ENCODE results near the gene PTGIR. TPM values are rescaled to one million over a fixed set of nuclear protein-coding genes. Genes with fewer than 3 reads are reported as not detected.

Gene PTGIR
- total RNA-seq, 1 donor from 2014 or later, result not detected

GRCh38 chr19:46591254-46591653 lies 33.6 kb downstream of the PTGIR start:
- no peaks in the 10 kb centered on the region for H3K36me3 Mint-ChIP-seq (ENCODE audit: low read depth)
- no peak overlapping the region for H3K27ac Mint-ChIP-seq (ENCODE audit: unreplicated experiment)
- H3K27me3 Mint-ChIP-seq (ENCODE audit: low read depth), result peaks cover 9% of the 10 kb centered on the region
- no peaks in the 10 kb centered on the region for H3K4me1 Mint-ChIP-seq
- H3K4me3 Mint-ChIP-seq, result no peak overlapping the region
- DNase-seq (ENCODE audit: low read depth, low spot score), result no peak
- H3K9me3 Mint-ChIP-seq, result no peaks in the 10 kb centered on the region
- TF ChIP-seq, protein P1, sequence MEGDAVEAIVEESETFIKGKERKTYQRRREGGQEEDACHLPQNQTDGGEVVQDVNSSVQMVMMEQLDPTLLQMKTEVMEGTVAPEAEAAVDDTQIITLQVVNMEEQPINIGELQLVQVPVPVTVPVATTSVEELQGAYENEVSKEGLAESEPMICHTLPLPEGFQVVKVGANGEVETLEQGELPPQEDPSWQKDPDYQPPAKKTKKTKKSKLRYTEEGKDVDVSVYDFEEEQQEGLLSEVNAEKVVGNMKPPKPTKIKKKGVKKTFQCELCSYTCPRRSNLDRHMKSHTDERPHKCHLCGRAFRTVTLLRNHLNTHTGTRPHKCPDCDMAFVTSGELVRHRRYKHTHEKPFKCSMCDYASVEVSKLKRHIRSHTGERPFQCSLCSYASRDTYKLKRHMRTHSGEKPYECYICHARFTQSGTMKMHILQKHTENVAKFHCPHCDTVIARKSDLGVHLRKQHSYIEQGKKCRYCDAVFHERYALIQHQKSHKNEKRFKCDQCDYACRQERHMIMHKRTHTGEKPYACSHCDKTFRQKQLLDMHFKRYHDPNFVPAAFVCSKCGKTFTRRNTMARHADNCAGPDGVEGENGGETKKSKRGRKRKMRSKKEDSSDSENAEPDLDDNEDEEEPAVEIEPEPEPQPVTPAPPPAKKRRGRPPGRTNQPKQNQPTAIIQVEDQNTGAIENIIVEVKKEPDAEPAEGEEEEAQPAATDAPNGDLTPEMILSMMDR (conservative IDR thresholded peaks at IDR 0.05), result no peak

DNA sequence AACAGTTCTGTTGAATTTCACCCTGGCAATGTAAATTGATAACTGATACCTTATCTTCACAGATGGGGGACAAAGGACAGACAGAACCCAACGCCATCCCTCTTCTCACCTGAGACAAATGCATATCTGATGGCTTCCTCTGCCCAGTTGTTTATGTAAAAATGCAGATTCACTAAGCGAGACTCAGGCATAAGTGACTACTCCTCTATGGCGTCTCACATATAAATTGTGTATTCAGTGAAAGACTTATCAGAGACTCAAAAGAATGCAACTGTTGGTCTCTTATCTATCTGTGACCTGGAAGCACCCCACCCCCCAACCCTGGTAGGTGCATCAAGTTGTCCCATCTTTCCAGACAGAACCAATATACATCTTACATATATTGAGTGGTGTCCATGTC lies 37.0 kb downstream of the PTGIR start:
- H3K4me1 Mint-ChIP-seq, result no peaks in the 10 kb centered on the region
- TF ChIP-seq, protein P1 (conservative IDR thresholded peaks at IDR 0.05), result no peak
- H3K36me3 Mint-ChIP-seq (ENCODE audit: low read depth), result no peaks in the 10 kb centered on the region
- DNase-seq (ENCODE audit: low read depth, low spot score), result no peak
- no peaks in the 10 kb centered on the region for H3K9me3 Mint-ChIP-seq
- no peak overlapping the region for H3K27ac Mint-ChIP-seq (ENCODE audit: unreplicated experiment)
- H3K27me3 Mint-ChIP-seq (ENCODE audit: low read depth), result peaks cover 15% of the 10 kb centered on the region
- no peak overlapping the region for H3K4me3 Mint-ChIP-seq

DNA sequence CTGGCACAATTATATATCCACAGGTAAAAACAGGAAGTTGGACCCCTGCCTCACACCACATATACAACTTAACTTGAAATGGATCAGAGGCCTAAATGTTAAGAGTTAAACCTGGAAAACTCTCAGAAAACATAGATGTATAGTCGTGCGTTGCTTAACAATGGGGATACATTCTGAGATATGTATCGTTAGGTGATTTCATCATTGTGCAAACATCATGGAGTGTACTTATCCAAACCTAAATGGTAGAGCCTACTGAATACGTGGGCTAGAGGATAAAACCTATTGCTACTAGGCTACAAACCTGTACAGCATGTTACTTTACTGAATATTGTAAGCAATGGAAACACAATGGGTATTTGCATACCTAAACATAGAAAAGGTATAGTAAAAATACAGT lies 38.6 kb downstream of the PTGIR start:
- DNase-seq (ENCODE audit: low read depth, low spot score), result no peak
- H3K9me3 Mint-ChIP-seq, result no peaks in the 10 kb centered on the region

GRCh38 chr19:46585539-46585938 lies 39.4 kb downstream of the PTGIR start:
- Mint-ChIP-seq H3K27me3 (ENCODE audit: low read depth) (peaks cover 15% of the 10 kb centered on the region), H3K27ac (ENCODE audit: unreplicated experiment) (no peak overlapping the region), H3K9me3 (no peaks in the 10 kb centered on the region), H3K36me3 (ENCODE audit: low read depth) (no peaks in the 10 kb centered on the region), H3K4me3 (no peak overlapping the region), H3K4me1 (no peaks in the 10 kb centered on the region)
- TF ChIP-seq, protein P1 (conservative IDR thresholded peaks at IDR 0.05), result no peak
- DNase-seq (ENCODE audit: low read depth, low spot score), result no peak

More for the DNA sequence above, 38.6 kb downstream of the PTGIR start:
- Mint-ChIP-seq H3K27ac (ENCODE audit: unreplicated experiment) (no peak overlapping the region), H3K4me1 (no peaks in the 10 kb centered on the region), H3K36me3 (ENCODE audit: low read depth) (no peaks in the 10 kb centered on the region), H3K4me3 (no peak overlapping the region), H3K27me3 (ENCODE audit: low read depth) (peaks cover 15% of the 10 kb centered on the region)
- TF ChIP-seq, protein P1 (conservative IDR thresholded peaks at IDR 0.05), result no peak

GRCh38 chr19:46580247-46580646 lies 44.6 kb downstream of the PTGIR start:
- H3K27ac Mint-ChIP-seq (ENCODE audit: unreplicated experiment), result no peak overlapping the region
- no peaks in the 10 kb centered on the region for H3K9me3 Mint-ChIP-seq
- peaks cover 6% of the 10 kb centered on the region for H3K27me3 Mint-ChIP-seq (ENCODE audit: low read depth)
- H3K36me3 Mint-ChIP-seq (ENCODE audit: low read depth), result no peaks in the 10 kb centered on the region
- H3K4me1 Mint-ChIP-seq, result peaks cover 10% of the 10 kb centered on the region
- TF ChIP-seq, protein P1 (conservative IDR thresholded peaks at IDR 0.05), result no peak
- no peak for DNase-seq (ENCODE audit: low read depth, low spot score)
- H3K4me3 Mint-ChIP-seq, result no peak overlapping the region

All from neural crest cell (in vitro differentiated cells).